Natural killer cell (primary cell): ENCODE data around the gene LAMA1. TPM values are rescaled to one million over a fixed set of nuclear protein-coding genes. Genes with fewer than 3 reads are reported as not detected.

ENCODE experiments used
- ATAC-seq, 3 donors: fragments of 150-1000 bp in 2 of 3; fragments of 200-7000 bp in 1 of 3; cut with Tn5 transposase; 1 replicate in 1 of 3; 2 replicates in 2 of 3; pipeline ENCODE4 v1.10.0; 2021; ENCODE audit warnings: mild to moderate bottlenecking in 2 of 3, moderate library complexity in 2 of 3
- DNase-seq, 2 donors: peaks; one replicate each; pipeline versions ENCODE4 v3.0.0 to v3.0.0-alpha.2; 2013 to 2021; ENCODE audit warnings: mixed read lengths in 1 of 2
- H3K27ac ChIP-seq: one replicate; pipeline ENCODE4 v1.5.1; 2013; ENCODE audit warnings: mild to moderate bottlenecking, low read length
- H3K27me3 ChIP-seq: one replicate; pipeline ENCODE4 v1.6.1; 2013; ENCODE audit warnings: low read length; ENCODE audit not compliant: control insufficient read depth, insufficient read depth
- H3K36me3 ChIP-seq: one replicate; pipeline ENCODE4 v1.6.1; 2013; ENCODE audit warnings: low read length; ENCODE audit not compliant: control insufficient read depth, insufficient read depth
- H3K4me1 ChIP-seq: one replicate; pipeline ENCODE4 v1.6.1; 2013; ENCODE audit warnings: low read length; ENCODE audit not compliant: control insufficient read depth, insufficient read depth
- H3K4me3 ChIP-seq: one replicate; pipeline ENCODE4 v1.5.1; 2013; ENCODE audit warnings: low read length
- H3K9me3 ChIP-seq: one replicate; pipeline ENCODE4 v1.6.1; 2013; ENCODE audit warnings: low read length; ENCODE audit not compliant: control insufficient read depth, insufficient read depth
- H3K27ac Mint-ChIP-seq, 2 donors: one replicate each; pipeline ENCODE4 v1.8.0; 2022; ENCODE audit warnings: mild to moderate bottlenecking in 2 of 2, mixed read lengths in 2 of 2, moderate library complexity in 1 of 2
- H3K27me3 Mint-ChIP-seq, 2 donors: one replicate each; pipeline ENCODE4 v1.8.0; 2022; ENCODE audit warnings: low read depth in 2 of 2, mixed read lengths in 2 of 2
- H3K36me3 Mint-ChIP-seq: one replicate; pipeline ENCODE4 v1.8.0; 2022; ENCODE audit warnings: mixed read lengths
- H3K4me1 Mint-ChIP-seq, 2 donors: one replicate each; pipeline ENCODE4 v1.8.0; 2022; ENCODE audit warnings: mixed read lengths in 2 of 2
- H3K4me3 Mint-ChIP-seq: one replicate; pipeline ENCODE4 v1.8.0; 2022; ENCODE audit warnings: mild to moderate bottlenecking, moderate library complexity, mixed read lengths
- H3K9me3 Mint-ChIP-seq, 2 donors: one replicate each; pipeline ENCODE4 v1.8.0; 2022; ENCODE audit warnings: mixed read lengths in 2 of 2
- WGBS: methylation state at CpG from one replicate; pipeline ENCODE4 v1.1.7; 2013; ENCODE audit warnings: missing lambda C conversion rate; ENCODE audit not compliant: insufficient coverage; 5-methylcytosine and 5-hydroxymethylcytosine counted together
- intact Hi-C: fragments of 100-400 bp; cut with micrococcal nuclease; formaldehyde crosslinking; loops from one replicate; pipeline ENCODE4 v1.14.2; 2022
- total RNA-seq, 4 donors: library from RNA; stranded (reverse); fragments of 120-200 nt in 1 of 4; gene quantifications; one replicate each; pipeline versions ENCODE4 v1.2.3 to v1.2.4, GENCODE V29; 2013 to 2022
- TF ChIP-seq, protein P1 (sequence below): fragments of 200-600 bp; IDR thresholded peaks from one replicate; pipeline ENCODE4 v1.8.0; 2022; ENCODE audit warnings: antibody characterized with exemption

The LAMA1 gene
- total RNA-seq, 3 donors from 2014 or later (not counting 1 experiment from before 2014, with no cell fraction given) = not detected

GRCh38 chr18:6947338-6948030 lies 170.1 kb downstream of the LAMA1 start:
- Mint-ChIP-seq H3K4me3 (no peak overlapping the region), H3K27me3 (no peaks in the 10 kb centered on the region), H3K4me1 (no peaks in the 10 kb centered on the region), H3K36me3 (no peaks in the 10 kb centered on the region), H3K27ac (no peak overlapping the region), H3K9me3 (no peaks in the 10 kb centered on the region)
- Histone ChIP-seq H3K27ac (no peak overlapping the region), H3K9me3 (no peaks in the 10 kb centered on the region), H3K36me3 (no peaks in the 10 kb centered on the region), H3K27me3 (no peaks in the 10 kb centered on the region), H3K4me3 (no peak overlapping the region), H3K4me1 (no peaks in the 10 kb centered on the region)
- TF ChIP-seq, protein P1, sequence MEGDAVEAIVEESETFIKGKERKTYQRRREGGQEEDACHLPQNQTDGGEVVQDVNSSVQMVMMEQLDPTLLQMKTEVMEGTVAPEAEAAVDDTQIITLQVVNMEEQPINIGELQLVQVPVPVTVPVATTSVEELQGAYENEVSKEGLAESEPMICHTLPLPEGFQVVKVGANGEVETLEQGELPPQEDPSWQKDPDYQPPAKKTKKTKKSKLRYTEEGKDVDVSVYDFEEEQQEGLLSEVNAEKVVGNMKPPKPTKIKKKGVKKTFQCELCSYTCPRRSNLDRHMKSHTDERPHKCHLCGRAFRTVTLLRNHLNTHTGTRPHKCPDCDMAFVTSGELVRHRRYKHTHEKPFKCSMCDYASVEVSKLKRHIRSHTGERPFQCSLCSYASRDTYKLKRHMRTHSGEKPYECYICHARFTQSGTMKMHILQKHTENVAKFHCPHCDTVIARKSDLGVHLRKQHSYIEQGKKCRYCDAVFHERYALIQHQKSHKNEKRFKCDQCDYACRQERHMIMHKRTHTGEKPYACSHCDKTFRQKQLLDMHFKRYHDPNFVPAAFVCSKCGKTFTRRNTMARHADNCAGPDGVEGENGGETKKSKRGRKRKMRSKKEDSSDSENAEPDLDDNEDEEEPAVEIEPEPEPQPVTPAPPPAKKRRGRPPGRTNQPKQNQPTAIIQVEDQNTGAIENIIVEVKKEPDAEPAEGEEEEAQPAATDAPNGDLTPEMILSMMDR = no peak
- 72% methylated on average over 7 of the region's 10 CpGs for WGBS
- intact Hi-C loops = no loop called here
- no peak for DNase-seq
- ATAC-seq = no peak

DNA sequence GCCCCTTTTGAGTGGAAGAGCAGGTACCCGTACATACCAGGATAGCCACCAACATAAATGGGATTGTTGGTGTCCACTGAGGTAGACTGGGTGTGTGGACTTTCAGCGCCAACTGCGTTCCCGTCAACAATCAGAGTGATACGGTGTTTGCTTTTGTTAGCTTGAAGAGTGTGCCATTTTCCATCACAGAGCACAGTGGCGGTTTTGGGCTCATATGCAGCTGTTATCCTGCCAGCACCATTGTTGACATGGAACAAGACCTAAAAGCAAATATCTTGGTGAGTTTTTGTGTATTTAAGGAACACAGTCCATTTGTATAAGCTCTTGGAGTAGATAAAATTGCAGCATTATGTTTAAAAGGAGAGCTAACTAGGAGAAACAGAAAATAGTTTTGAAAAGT lies 174.5 kb downstream of the LAMA1 start:
- no peaks in the 10 kb centered on the region for H3K4me1 Mint-ChIP-seq
- Histone ChIP-seq H3K36me3 (no peaks in the 10 kb centered on the region), H3K4me1 (no peaks in the 10 kb centered on the region), H3K27me3 (no peaks in the 10 kb centered on the region), H3K9me3 (no peaks in the 10 kb centered on the region), H3K27ac (no peak overlapping the region), H3K4me3 (no peak overlapping the region)
- DNase-seq (no peak), ATAC-seq (no peak)
- H3K4me3 Mint-ChIP-seq = no peak overlapping the region
- H3K9me3 Mint-ChIP-seq = peaks cover 0 to 2% of the 10 kb centered on the region in 2 donors
- H3K27me3 Mint-ChIP-seq = no peaks in the 10 kb centered on the region
- TF ChIP-seq, protein P1 = no peak
- H3K27ac Mint-ChIP-seq = no peak overlapping the region
- intact Hi-C loops = no loop called here
- 88% methylated on average over 6 of the region's 6 CpGs for WGBS
- H3K36me3 Mint-ChIP-seq = no peaks in the 10 kb centered on the region

- Histone ChIP-seq H3K27ac (no peak overlapping the region), H3K4me3 (no peak overlapping the region), H3K36me3 (no peaks in the 10 kb centered on the region), H3K4me1 (no peaks in the 10 kb centered on the region), H3K9me3 (no peaks in the 10 kb centered on the region), H3K27me3 (peaks cover 2% of the 10 kb centered on the region)
- TF ChIP-seq, protein P1 = no peak
- H3K4me1 Mint-ChIP-seq = no peaks in the 10 kb centered on the region
- no peak for ATAC-seq
- no peak for DNase-seq
- no peaks in the 10 kb centered on the region for H3K36me3 Mint-ChIP-seq
- H3K27me3 Mint-ChIP-seq = peaks cover 0 to 1% of the 10 kb centered on the region in 2 donors
- peaks cover 0 to 2% of the 10 kb centered on the region in 2 donors for H3K9me3 Mint-ChIP-seq
- H3K4me3 Mint-ChIP-seq = no peak overlapping the region
- WGBS = 78% methylated on average over 1 of the region's 3 CpGs
- H3K27ac Mint-ChIP-seq = no peak overlapping the region
- intact Hi-C loops = no loop called here
These were observed 174.9 kb downstream of the LAMA1 start for GRCh38 chr18:6942742-6943141.

DNA sequence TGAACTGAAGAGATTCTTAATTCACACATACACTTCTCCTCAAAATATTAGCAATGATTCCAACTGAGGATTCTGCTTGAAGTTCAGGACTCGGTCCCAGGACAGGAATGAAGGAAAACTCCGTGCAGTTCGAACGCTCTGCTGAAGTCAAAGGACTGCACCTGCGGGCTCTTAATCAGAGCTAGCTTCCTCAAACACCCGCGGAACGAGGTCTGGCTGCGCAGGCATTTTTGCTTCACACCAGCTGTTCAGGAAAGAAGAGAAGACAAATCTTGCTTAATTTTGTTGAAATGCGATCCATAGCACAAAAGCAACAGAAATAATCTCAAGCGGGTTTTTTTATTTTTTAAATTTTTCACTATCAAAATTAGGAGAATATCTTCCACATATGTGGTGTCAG lies 175.6 kb downstream of the LAMA1 start:
- intact Hi-C loops = no loop called here
- Histone ChIP-seq H3K4me1 (no peaks in the 10 kb centered on the region), H3K36me3 (no peaks in the 10 kb centered on the region), H3K27ac (no peak overlapping the region), H3K4me3 (no peak overlapping the region), H3K9me3 (no peaks in the 10 kb centered on the region), H3K27me3 (peaks cover 2% of the 10 kb centered on the region)
- Mint-ChIP-seq H3K27me3 (peaks cover 0 to 4% of the 10 kb centered on the region in 2 donors), H3K9me3 (peaks cover 0 to 2% of the 10 kb centered on the region in 2 donors), H3K27ac (no peak overlapping the region), H3K4me3 (no peak overlapping the region), H3K4me1 (no peaks in the 10 kb centered on the region), H3K36me3 (no peaks in the 10 kb centered on the region)
- 23% methylated on average over 9 of the region's 11 CpGs for WGBS
- no peak for DNase-seq
- TF ChIP-seq, protein P1 = no peak
- no peak for ATAC-seq
